SU-DHL-6 (cell line): ENCODE results near the gene CEP70.

ENCODE experiments used
- EZH2phosphoT487 ChIP-seq: fragments of 200-600 bp; sonication (generic), shearing (Covaris generic); conservative IDR thresholded peaks from 2 replicates; pipeline ENCODE4 v1.6.1; 2018; ENCODE audit warnings: mild to moderate bottlenecking, antibody characterized with exemption, low read length, moderate library complexity, mixed read lengths
- TF ChIP-seq, protein P1 (sequence below): fragments of 200-600 bp; sonication (generic); IDR thresholded peaks from one replicate; pipeline ENCODE4 v1.5.1; 2017; ENCODE audit warnings: antibody characterized with exemption, mild to moderate bottlenecking, low read length, moderate library complexity; ENCODE audit not compliant: insufficient read depth, poor library complexity, severe bottlenecking

DNA sequence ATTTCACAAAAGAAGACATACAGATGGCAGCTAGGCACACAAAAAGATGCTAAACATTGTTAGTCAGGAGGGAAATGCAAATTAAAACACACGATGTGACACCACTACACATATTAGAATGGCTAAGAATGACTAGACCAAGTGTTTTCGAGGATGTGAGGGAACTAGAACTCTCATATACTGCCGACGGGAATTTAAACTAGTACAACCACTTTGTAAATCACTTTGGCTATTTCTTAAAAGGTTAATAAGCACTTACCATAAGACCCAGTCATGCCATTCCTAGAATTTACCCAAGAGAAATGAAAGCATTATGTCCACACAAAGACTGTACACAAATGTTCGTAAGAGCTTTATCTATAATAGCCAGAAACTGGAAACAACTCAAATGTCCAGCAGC lies 5.6 kb downstream of the CEP70 start:
- TF ChIP-seq, protein P1, sequence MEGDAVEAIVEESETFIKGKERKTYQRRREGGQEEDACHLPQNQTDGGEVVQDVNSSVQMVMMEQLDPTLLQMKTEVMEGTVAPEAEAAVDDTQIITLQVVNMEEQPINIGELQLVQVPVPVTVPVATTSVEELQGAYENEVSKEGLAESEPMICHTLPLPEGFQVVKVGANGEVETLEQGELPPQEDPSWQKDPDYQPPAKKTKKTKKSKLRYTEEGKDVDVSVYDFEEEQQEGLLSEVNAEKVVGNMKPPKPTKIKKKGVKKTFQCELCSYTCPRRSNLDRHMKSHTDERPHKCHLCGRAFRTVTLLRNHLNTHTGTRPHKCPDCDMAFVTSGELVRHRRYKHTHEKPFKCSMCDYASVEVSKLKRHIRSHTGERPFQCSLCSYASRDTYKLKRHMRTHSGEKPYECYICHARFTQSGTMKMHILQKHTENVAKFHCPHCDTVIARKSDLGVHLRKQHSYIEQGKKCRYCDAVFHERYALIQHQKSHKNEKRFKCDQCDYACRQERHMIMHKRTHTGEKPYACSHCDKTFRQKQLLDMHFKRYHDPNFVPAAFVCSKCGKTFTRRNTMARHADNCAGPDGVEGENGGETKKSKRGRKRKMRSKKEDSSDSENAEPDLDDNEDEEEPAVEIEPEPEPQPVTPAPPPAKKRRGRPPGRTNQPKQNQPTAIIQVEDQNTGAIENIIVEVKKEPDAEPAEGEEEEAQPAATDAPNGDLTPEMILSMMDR, result no peak
- no peak for TF ChIP-seq EZH2phosphoT487
